RPMI7951 (cell line): ENCODE data around the gene CD300LG. TPM values are rescaled to one million over a fixed set of nuclear protein-coding genes. Genes with fewer than 3 reads are reported as not detected.
"Not testable (repeated sequence)": the region's sequence is repeated elsewhere in the genome, so short reads cannot be mapped to it uniquely, and the experiment has no call there.

ENCODE experiments used
- DNase-seq: peaks from one replicate; pipeline ENCODE4 v3.0.0-alpha.2; 2012; ENCODE audit warnings: low read depth
- total RNA-seq: library from RNA; depleted of rRNA; stranded (reverse); fragments of >200 nt; shearing (Covaris generic); gene quantifications from 2 replicates; pipeline ENCODE4 v1.2.3, GENCODE V29; 2014

The CD300LG gene
- total RNA-seq, 1 experiment from 2014 or later = not detected

DNA sequence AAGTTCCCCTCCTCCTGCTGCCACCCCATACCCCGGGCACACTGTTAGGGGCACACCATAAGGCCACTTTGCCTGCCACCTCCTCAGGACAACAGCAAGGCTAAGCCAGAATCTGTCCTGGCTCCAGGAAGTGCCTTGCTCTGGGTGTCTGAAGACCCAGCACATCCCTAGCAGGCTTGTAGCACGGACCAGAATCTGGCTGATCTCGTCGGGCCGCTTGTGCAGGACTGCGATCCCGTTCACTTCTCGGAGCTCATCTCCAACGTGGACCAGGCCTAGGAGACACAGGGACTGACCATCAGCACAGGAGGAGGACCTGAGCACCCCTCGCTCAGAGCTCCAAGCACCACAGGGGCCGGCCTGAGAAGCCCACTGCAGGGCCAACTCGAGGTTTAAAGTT is 21.4 kb upstream of the CD300LG start:
- DNase-seq = no peak

DNA sequence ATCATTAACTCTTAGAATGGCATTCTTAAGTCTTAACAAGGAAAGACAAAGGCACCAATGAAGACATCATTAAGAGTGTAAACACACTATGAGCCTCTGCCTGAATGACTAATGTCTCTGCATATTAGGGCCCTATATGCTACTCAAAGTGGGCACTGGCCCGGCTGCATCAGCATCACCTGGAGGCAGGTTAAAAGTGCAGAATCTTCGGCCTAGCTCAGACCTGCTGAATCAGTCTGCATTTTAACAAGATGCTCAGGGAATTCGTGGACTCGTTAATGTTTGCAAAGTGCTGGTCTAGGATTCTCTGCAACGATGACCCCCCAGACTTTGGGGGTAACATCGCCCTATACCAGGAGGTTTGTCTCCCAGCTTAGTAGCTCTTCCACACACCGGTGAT is 20.8 kb upstream of the CD300LG start:
- DNase-seq = no peak

DNA sequence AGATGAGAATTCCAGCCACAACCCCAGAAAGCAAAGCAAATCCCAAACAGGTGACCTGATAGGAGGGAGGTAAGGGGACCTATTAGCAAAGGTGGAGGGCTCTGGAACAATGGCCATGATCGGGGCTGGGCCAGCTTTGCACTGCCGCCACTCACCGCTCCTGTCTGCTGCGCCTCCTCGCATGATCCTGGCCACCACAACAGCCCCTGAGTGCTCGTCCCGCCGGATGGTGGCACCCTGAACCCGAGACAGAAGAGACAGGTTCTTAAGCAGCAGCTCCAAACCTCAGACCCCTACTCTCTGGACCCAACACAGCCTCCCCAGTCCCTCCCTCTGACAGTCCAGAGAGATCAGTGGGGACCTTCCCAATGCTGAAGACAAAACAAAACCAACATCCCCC is 19.4 kb upstream of the CD300LG start:
- no peak for DNase-seq

DNA sequence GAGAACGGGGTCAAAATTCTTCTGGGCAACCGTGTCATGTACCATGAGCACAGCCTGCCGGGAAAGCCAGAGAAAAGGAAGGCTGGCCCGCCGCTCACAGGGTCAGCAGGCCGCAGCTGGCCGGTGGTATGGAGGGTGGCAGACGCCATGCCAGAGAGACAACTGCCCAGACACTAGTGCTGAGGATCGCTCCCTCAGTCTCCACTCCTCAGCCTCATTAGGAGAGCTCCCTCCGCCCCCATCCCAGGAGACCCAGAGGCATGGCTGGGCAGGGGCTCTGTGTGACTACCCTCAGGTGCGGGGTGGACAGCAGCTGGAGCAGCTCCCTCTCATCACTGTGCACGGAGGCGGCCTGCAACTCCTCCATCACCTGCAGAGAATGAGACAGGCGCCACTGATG is 17.2 kb upstream of the CD300LG start:
- DNase-seq = no peak

DNA sequence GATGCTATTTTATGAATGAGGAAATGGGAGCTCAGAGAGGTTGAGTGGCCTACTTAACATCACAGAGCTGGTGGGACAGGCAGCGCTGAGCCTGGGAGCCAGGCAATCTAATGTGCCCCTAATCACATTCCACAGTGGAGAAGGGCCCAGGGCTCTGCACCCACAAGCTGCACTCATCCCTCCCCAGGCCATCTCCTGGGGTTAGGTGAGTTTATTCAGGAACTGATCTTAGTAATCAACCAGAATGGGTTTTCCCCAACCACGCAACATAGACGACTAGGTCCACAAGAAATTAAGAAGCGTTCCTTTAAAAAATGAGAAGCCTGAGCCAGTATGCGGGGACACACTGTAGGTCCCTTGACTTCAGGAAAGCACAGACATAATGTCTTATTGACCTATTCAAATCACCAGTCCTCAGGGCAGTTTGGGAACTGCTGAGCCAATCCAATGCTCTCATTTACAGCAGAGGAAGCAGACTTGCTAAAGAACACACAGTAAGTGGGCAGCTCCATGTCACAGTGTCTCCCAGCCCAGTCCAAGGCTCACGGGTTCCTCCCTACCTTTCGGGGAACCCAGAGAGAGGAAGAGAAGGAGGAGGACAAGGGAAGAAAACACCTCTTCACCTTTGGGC is 16.4 kb upstream of the CD300LG start:
- DNase-seq = no peak

DNA sequence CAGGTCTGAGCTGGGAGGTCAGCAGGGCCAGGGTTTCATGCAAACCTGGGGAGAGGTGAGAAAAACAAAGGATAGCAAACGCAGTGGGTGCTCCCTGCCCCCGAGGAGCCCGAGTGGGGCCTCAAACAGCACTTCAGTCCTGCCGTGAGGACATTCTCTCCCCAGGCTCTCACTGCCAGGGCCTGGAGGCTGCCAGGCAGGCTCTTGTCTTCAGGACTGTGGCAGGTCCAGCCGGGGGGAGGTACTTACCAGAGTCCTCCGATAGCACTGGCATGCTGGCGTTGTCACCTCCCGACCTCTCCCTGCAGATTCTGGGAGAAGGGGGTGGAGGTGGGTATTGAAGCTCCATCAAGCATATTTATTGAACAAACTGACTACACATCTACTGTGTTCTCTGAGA is 15.3 kb upstream of the CD300LG start:
- DNase-seq = no peak

DNA sequence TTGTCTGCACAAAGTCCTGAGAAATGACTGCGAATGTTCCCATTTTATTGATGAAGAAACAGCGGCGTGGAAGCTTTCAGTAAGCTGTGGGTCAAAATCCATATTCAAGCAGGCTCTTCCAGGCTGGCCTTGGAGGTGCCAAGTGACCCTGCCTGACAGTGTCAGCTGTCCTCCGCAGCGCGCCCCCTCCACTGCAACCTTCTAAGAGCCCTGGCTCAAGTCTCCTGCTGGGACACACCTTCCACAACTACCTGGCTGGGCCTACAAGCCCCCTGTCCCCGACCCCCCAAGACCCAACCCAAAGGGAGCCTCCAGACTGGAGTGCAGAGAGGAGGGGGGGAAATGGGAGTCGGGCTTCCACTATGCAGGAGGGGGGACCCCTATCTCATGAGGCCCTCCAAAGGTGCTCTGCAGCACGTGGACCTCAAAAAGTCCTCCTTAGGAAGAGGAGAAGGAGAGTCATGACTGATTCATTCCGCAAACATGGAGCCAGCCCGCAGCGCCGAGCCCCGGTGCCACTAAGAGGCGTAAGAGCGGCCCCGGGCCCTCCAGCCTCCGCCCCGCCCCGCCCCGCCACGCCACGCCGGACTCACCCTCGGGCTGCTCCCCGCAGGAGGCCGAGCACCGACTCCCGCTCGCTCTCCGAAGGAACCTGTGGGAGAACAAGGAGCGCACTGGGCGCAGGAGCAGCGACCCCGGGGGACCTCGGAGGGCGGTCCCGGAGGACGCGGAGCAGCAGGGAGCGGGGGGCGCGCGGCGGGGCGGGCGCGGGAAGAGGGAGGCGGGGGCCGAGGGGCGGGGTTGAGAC is 14.6 kb upstream of the CD300LG start:
- peak; percentile 76 for DNase-seq

DNA sequence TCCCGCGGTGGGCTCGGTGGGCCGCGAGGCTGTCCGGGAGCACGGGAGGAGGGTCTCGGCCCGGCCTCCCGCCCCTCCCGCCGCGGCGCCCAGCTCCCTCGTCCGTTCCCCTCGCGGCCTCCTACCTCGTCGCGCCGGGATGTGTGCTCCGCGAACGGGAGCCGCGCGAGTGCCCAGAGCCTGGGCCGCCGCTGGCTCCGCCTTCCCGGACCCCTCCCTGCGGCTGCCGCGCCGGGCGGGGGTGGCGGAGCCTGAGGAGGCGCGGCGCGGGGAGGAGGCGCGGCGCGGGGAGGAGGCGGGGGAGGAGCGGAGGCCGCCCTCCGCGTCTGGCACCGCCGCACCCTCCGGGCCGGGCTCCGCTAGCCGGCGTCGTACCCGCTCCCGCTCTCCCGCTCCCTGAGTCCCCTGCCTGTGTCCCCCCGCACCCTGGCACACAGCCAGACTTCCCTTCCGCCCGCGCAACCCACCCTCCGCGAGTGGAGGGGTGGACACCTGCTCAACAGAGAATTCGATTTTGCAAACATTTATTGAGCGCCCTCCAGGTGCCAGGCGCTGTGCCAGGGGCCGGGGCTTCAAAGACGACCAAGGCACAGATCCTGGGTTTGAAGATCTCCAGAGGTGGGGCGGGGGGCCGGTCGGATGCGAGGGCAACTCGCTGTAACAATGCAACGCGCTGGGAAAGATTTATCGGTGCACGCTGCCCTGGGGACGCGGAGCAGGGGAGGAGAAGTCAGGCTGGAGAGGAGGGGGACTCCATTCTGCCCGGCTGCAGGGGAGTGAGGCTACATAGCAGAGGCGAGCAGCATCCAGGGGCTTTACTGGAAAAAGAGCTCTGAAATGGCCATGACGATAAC is 13.8 kb upstream of the CD300LG start, which contains the start of gene MPP3:
MPP3 (minus strand) TSS at position 171 of the 854 bp plus-strand sequence. CDS start 1,240 bp downstream, outside the sequence.
- DNase-seq = peak; percentile 75

DNA sequence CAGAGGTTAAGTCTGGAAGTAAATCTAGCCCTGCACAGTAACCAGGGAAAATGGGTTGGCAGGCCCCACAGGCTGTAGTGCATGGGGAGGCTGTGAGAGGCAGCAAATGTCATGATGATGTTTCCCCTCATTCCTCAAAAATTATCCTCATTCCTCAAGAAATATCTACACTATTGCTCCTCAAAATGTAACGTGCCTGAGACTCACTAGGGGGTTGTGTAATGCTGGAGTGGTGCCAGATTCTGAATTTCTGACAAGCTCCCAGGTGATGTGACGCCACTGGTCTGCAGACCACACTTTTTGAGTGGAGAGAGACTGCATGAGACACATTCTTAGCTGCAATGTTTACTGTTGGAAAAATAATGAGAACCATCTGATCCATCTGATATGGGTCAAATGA is 12.9 kb upstream of the CD300LG start:
- no peak for DNase-seq

DNA sequence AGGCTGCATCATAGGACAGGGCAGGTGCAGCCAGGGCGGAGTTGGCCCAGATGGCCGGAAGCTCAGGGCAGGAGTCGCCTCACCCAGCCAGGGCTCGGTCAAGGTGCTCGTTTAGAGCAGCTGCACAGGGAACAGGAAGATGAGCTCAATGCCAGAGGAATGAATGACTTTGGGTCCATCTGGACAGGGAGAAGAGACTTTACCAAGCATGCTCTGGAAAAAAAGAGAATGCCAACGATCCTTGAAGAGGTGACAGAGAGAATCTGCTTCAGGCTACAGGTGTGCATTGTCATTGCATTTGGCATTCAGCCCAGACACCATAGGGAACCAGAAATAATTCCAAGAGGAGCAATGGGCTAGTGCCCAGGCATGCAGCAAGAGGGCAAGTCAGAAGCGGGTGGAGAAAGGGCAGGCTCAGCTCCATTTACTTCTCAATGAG is 7.3 kb upstream of the CD300LG start:
- DNase-seq = peak; percentile 21

DNA sequence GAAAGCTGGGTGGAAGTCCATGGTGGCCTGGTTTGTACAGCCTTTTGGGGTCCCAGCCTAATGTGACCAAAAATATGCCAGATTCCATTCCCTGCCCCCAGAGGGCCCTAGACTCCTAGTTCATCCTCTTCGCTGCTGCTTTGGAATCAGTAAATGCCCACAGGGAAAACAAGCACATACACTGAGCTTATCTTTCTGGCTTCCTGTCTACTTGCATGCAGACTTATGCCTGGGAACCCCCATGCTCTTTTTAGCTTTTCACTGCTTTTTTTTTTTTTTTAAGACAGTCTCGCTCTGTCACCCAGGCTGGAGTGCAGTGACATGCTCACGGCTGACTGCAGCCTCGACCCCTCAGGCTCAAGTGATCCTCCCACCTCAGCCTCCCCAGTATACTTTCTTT is 6.2 kb upstream of the CD300LG start:
- DNase-seq = peak; percentile 67

DNA sequence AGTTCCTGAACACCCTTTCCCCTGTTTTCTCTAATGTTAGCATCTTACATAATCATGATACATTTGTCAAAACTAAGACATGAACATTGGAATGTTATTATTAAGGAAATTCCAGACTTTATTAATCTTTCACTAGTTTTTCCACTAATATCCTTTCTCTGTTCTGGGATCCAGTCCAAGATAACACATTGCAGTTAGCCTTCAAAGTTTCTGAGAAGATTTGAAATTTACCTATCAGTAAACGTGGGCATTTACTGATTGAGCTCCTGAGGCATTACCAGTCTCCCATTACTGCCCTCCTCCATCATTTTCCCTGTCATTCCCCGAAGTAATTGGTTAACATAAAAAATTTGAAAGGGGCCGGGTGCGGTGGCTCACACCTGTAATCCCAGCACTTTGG is 5.7 kb upstream of the CD300LG start:
- no peak for DNase-seq

DNA sequence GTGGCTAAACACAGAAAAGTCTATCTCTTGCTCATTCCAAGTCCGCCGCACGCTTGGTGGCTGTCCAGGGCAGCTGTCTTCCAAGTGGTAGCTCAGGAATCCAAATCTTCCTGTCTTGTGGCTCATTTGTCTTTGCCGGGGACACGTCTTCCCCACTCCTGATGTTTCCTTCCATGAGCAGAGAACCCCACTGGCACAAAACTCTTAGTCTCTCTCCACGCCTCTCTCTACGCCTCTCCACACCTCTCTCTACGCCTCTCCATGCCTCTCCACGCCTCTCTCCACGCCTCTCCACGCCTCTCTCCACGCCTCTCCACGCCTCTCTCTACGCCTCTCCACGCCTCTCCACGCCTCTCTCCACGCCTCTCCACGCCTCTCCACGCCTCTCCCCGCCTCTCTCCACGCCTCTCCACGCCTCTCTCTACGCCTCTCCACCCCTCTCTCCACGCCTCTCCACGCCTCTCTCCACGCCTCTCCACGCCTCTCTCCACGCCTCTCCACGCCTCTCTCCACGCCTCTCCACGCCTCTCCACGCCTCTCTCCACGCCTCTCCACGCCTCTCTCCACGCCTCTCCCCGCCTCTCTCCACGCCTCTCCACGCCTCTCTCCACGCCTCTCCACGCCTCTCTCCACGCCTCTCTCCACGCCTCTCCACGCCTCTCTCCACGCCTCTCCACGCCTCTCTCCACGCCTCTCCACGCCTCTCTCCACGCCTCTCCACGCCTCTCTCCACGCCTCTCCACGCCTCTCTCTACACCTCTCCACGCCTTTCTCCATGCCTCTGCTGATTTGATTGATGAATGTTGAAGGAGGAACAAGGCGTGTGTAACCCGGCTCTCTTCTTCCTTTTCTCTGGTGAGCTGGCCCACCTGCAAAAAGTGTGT is 4.6 kb upstream of the CD300LG start:
- not testable (repeated sequence) for DNase-seq

DNA sequence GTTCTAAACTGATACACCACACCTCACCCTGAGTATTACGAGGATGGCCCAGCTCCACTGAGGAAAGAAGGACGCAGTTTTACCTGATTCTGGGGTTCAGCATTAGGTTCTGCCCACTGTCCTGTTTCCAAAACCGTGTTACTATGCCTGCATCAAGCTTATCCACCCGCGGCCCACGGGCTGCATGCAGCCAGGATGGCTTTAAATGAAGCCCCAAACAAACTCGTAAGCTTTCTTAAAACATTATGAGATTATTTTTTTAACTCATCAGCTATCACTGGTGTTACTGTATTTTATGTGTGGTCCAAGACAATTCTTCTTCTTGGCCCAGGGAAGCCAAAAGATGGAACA is 4.0 kb upstream of the CD300LG start:
- no peak for DNase-seq

DNA sequence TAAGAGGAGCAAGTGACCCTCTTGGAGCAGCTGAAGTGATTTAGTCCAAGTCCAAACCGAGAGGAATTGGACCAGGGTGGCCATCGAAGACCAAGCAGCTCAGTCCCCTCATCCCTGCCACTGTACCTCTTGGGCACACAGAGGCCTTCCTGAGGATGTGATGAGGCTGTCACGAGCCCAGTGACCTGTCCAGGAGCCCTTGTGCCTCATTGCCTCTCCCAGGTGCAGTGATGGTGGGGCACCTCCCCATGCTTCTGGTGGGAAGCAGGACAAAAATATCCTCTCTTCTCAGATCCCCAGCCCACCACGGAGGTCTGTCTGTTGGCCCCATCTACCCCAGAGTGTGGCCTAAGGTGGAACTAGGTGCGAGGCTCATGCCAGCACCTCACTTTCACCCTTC is 2.7 kb upstream of the CD300LG start:
- DNase-seq = no peak

DNA sequence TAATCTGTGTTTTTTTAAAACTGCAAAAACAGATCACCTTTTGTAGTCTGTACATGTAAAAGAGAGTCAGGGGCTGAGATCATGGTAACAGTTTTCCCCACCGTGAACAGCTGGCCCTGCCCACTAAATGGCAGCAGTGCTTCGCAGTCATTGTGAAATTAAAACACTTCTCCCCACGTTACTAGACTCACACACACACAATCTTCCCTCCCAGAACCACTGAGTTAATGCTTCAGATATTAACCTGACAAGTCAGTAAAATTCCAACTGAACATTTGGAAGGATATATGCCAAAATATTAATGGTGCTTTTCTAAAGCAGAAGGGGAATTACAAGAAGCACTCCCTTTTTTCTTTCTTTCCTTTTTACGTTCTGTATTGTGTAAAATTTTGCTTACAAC is 1.2 kb upstream of the CD300LG start:
- DNase-seq = no peak

DNA sequence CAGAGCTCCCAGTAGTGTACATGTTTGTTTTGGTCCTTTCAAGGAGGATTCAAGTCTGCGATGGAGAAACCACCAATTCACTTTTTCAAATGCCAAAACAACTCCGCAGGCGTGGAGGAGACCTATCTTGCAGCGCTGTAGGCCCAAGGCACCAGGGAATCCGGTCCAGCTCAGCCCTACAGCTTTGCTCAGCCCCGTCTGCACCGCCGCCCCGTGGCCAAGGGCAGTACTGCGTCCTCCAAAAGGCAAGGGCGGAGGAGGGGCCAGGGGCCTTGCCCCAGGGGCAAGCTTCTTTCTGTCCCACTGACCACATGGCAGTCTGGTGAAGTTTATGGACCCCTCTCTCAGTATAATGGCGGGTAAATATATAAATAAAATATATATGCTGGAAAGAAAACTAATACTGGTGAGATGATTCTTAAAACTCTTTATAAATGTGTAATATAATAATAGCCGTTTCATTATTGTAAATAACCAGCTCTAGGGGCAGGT is 709 bp upstream of the CD300LG start:
- peak; percentile 61 for DNase-seq

DNA sequence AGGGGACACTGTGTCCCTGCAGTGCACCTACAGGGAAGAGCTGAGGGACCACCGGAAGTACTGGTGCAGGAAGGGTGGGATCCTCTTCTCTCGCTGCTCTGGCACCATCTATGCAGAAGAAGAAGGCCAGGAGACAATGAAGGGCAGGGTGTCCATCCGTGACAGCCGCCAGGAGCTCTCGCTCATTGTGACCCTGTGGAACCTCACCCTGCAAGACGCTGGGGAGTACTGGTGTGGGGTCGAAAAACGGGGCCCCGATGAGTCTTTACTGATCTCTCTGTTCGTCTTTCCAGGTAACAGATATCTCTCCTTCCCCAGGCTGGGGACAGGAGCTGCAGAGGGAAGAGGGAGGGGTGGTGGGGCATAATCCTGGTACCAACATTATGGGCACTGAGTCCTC is 1.6 kb downstream of the CD300LG start:
- no peak for DNase-seq

DNA sequence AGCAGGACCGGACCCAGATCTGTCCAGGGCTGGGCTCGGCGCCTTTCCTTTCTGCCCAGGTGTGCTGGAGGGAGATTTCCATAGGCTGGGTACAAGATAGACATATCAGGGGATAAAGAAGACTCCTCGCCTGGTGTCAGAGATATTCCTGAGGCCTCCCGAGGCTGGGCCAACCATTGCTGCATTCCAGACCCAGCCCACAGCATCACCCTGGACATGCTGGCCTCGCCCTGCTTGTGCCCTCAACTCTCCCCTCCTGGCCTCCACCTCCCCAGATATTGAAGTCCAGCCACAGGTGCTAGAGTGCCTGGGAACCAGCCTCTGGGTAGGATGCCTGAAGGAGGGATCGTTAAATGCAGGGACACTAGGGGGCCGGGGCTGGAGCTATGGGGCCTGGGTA is 2.1 kb downstream of the CD300LG start:
- no peak for DNase-seq

DNA sequence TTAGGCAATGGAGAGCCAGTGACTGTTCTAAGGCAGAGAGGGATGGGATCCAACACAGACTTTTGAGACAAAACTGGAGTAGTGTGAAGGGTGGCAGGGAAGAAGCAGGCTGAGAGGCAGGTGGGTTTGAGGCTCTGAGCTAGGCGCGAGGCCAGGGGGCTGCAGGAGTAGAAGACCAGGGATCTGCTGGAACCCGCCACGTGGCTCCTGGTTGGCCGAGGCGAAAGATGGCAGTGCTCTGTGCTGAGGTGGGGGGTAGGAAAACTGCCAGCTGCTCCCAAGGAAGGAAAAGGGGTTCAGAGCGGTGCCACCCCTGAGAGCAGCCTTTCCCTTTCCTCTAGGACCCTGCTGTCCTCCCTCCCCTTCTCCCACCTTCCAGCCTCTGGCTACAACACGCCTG is 5.6 kb downstream of the CD300LG start:
- no peak for DNase-seq

DNA sequence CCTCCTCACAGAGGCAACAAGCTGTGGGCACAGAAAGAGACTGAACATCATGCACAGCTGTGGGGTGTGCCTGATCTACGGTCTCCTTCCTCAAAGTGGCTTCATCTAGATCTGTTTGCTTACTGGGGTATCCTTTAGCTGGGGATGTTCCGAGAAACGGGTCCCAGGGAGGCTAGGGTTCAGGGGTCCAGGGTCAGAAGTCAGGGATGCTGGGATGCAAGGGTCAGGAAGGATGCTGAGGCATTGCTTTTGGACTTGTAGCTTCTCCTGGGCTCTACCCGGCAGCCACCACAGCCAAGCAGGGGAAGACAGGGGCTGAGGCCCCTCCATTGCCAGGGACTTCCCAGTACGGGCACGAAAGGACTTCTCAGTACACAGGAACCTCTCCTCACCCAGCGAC is 6.6 kb downstream of the CD300LG start:
- DNase-seq = no peak
